Measurements from ENCODE around the gene VAPB.

Gene VAPB

DNA sequence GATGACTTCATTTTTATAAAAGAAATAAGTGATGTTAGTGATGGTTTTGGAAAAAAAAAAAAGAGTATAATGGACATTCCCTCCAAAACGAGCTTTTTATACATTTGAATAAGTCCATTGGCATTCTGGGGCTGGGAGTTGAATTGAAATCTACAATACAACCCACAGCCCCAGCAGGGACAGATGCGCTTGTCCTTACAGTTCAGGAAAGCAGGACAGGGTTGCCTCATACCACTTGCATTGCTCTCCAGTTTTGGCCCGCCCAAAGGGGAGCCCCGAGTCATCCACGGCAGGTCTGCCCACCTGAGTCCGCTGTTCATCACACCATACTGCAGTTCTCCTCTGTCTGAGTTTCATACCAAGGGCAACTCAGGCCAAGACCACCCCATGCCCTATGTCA, 46.2 kb downstream of the VAPB start:
- no peak for DNase-seq (ENCODE audit: low read depth in 2 of 2)

DNA sequence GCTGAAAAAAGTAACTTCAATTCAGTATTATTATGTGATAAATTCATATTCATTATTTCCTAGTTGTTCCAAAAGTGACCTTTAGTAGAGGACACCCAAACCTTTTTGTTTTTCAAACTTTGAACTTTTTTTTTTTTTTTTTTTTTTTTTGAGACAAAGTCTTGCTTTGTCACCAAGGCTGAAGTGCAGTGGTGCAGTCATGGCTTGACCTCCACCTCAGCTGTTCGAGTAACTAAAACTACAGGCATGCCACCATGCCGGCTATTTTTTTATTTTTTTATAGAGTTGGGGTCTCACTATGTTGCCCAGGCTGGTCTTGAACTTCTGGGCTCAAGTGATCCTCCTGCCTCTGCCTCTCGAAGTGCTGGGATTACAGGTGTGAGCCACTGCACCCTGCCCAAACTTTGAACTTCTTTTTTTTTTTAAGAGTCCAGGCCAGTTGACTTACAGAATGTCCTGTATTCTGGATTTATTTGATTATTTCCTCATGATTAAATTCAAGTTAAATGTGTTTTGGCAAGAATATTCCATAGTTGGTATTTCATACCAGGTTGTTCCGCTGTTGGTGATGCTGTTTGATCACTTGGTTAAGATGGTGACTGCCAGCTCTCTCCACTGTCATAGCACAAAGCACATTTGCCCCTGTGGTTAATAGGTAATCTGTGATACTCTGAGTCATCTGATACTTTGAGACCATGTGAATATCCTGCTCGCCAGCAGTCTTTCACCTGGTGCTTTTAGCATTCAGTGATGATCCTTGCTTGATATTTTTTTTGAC, 48.0 kb downstream of the VAPB start:
- no peak for DNase-seq (ENCODE audit: low read depth in 2 of 2)

DNA sequence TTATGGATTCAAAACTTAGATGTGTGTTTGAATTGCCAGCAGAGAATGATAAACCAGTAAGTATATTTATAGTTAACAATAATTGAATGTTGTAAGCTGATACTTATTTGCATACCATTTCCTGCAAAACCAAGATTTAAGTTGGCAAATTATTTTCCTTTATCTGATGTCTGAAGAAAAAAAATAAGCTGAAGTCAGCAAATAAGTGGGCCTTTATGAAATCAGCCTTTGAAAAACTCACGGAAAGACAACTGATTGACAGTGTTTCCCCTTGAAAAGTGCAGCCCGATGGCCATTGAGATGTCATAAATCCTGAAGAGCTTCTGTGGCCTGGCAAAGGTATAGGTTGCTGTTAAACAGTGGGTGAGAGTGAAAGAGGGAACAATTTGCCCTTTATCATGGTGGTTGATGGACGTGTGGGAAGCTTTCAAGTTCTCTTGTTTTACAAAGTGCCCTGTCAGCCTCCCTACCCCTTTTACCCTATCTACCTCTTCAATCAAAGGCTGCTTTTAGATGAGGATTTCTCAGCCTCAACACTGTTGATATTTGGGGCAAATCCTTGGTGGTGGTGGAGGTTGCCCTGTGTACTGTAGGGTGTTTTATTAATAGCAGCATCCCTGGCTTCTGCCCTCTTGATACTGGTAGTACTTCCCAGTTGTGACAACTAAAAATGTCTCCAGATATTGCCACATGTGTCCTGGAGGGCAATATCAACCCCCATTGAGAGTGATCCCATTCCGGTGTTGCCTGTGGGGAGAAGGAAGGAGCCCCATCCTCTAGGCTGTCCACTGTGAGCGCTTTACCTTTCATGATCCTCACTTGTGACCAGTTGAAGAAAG, 50.2 kb downstream of the VAPB start:
- DNase-seq (ENCODE audit: low read depth in 2 of 2) = no peak

DNA sequence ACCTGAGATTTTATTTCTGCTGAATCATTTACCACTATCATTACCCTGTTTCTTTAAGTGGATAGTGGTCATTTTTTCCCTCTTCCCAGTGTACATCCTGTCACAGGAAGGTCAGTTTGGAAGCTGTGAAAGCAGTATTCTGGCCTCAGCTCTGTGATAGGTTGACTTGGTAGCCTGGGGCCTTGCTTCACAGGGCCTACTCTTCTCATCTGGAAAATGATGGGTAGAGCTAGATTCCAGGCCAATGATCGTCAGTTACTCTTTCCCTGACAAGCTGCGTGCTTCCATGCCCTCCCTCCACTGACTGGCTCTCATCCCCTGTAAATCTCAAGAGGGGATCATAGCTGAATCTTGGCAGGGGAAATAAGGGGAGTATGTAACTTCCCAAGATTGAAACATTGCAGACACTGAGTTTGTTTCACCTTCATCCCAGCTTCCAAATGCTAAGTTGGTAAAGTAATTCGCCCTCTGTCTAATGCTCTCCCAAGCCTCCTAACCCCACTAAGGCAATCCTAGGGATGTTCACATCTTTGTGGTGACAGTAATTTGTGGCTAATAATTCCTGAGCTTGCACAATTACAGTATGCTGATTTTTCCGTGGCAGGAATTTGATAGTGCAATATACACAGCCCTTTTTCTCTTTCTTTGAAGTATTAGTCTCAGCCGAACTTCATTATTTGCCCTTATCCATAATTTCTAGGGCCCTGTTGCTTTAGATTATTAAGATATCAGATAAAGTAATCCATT, 51.2 kb downstream of the VAPB start:
- no peak for DNase-seq (ENCODE audit: low read depth in 2 of 2)

DNA sequence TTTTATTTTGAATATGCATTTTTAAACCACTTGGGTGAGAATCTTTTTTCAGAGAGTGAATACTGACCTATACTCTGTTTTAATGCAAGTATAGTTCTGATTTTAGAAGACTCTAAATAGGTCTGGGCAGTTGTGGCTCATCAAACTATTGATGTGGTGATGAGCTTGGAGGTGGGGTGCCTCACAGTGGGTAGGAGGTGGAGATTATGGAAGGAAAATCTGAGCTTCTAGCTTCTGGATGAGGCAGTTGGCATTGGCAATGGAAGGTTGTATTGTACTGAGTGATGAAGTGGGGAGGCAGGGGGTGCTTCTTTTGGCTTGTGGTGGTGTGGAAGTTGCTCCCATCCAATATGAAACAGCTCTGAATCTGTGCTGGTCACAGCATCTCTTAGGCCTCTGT, 52.7 kb downstream of the VAPB start:
- DNase-seq (ENCODE audit: low read depth in 2 of 2) = no peak

DNA sequence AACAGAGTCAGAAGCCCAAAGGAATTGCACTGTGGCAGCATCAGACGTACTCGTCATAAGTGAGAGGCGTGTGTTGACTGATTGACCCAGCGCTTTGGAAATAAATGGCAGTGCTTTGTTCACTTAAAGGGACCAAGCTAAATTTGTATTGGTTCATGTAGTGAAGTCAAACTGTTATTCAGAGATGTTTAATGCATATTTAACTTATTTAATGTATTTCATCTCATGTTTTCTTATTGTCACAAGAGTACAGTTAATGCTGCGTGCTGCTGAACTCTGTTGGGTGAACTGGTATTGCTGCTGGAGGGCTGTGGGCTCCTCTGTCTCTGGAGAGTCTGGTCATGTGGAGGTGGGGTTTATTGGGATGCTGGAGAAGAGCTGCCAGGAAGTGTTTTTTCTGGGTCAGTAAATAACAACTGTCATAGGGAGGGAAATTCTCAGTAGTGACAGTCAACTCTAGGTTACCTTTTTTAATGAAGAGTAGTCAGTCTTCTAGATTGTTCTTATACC, 55.8 kb downstream of the VAPB start:
- no peak for DNase-seq (ENCODE audit: low read depth in 2 of 2)

DNA sequence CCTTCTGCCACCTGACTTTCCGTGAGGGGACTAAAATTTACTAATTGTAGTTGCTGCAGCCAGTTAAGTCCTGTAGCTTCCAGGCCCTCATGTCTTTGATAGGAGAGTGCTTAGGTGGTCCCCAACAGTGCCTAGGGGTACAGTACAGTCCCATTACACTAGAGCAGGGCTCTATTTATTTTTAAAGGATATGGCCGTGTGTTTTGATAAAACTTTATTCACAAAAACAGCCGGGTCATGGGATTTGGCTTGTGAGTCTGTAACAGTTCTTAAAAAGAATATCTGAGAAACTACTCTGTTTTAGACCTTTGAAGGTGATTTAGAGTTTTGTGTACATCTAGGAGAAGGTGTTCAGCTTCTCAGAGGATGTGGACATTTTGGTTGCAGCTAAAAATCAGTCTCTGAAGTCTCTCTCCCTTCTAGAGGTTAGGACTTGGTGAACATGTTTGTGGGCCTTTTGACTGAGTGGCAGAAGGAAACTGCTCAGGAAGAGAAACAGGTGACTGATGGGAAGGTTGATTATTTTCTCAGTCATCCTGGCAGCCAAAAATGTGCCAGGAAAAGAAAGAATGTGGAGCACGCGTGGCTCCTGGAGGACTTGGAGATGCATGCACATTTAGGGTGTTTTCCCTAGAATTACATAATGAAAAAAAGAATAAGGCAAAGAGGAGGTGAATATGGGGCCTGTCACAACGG, 57.4 kb downstream of the VAPB start:
- DNase-seq (ENCODE audit: low read depth in 2 of 2) = no peak

DNA sequence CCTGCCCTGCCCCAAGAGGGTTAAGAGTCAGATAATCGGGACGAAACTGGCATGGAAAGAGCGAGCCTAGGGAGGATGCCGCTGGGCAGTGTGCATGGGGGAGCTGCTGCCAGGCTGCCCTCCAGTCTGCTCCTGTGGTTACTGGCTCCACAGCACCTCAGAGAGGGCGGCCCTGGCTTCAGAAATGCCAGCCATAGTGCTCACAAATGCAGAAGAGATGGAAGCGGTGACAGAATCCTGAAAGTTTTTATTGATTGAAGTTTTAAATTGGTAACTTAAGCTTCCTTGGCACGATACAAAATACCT, 57.9 kb downstream of the VAPB start:
- no peak for DNase-seq (ENCODE audit: low read depth in 2 of 2)

DNA sequence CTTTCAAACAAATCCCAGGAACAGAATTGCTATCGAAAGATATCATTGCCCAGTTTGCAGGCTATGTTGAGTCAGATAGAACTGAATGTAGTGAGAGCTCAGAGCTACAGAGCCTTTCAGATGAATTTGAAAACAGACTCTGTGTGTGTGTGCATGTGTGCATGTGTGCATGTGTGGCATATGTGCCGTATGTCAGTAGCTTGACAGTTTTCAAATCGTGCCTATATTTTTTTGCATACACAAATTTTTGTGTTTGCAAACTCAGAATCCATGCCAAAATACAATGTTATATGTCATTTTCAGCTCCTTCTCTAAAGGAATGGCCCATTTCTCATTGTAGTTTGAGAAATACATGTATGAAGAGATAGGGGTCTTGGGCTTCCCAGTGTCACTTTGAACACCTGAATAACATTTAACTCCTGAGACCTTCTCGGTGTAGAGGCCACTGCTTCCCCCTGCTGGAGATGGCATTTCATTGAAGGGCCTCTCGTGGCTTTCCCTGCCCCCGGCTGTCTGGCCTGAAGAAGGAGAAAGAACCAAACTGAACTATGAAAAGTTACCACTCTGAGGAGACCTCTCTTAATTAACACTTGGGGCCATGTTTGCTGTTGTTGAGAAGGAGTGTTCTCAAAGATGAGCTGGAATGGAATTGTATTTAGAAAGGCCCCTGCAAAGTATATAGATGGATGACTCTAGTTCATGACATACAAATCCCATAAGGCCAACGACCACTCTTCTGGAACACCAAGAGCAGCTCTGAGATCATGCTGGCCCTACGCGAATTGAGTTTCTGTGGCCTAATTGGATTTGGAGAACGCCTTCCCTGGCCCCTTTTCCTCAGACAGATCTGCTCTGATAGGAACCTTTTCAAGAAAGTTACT, 58.7 kb downstream of the VAPB start:
- DNase-seq (ENCODE audit: low read depth in 2 of 2) = no peak

DNA sequence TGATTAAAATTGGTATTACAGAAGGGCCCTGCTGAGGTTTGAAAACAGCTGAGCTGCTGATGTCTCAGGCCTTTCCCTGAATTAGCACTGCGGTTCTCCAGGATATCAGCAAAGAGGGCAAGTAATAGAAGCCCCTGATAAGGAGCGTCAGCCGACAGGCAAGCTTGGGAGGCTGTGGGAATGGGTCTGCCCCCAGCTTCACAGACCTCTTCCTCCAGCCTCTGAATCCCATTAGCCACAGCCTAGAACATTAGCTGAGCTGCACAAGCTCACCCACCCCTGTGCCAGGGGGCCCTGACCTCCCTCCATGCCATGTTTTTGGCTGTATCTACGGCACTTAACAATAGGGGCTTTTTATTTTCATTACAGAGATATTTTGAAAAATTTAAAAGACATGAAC, 59.9 kb downstream of the VAPB start:
- DNase-seq (ENCODE audit: low read depth in 2 of 2) = no peak

DNA sequence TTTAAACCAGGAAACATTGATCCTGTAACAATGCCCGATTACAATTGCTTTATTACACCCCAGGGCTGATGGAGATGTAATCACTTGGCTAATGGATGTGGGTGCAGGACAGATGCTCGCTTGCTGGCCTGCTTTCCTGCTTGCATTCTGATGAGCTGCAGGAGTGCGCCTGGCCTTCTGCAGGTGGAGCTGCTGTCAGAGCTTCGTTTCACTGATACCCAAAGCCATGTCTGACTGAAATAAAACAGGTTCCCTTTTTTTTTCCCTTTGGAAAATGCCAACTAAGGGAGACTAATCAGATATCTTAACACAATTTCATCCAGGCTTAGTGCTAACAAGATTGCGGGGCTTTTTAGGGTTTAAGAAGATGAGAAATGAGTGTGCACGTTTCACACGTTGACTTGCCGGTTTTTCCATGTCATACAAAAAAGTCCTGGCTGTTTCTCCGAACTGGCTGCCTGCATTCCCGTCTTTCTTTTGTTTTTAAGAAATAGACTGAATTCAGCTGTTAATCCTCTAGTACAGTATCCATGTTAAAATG, 60.7 kb downstream of the VAPB start:
- DNase-seq (ENCODE audit: low read depth in 2 of 2) = no peak

DNA sequence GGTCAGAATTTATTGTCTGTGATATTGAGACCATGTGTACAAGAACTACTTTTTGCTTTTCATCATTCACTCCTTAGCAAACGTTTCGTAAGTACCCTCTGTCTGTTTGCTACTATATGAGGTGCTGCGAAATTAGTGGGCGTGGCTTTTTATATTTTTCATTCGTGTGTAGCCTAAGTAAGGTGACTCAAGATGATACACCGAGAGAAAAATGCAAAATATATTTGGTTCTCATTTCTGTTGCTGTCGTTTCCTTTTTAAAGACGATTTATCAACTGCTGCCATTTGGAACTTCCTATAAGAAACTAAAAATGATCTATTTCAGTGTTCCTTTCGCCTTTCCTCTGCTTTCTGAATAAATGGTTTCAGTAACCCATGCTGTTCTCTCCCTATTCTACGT, 61.2 kb downstream of the VAPB start:
- no peak for DNase-seq (ENCODE audit: low read depth in 2 of 2)

DNA sequence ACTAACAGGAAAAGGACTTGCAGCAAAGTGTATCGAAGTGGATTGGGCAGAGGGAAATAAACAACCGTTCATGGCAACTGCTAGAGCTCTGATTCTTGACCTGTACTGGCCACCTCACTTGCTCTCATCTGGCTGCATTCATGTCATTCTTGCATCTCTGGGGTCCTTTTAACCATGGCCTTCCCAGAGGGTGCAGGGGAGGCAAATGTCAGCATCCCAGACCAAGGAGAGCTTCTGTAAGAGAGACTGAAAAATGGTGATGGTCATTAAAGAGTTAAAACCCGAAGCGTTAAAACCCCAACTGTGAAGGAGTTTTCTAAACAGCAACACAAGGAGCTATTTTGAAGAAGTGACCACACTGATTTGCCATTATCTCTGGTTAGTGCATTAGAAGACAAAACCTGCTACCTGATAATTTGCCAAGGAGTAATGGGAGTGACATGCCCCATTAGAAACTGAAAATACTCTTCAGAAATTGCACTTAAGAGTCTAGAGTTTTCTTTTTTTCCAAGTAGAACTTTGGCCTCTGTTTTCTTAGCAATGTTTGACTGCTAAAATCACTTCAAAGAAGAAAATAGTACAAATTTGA, 63.7 kb downstream of the VAPB start:
- DNase-seq (ENCODE audit: low read depth in 2 of 2) = no peak

DNA sequence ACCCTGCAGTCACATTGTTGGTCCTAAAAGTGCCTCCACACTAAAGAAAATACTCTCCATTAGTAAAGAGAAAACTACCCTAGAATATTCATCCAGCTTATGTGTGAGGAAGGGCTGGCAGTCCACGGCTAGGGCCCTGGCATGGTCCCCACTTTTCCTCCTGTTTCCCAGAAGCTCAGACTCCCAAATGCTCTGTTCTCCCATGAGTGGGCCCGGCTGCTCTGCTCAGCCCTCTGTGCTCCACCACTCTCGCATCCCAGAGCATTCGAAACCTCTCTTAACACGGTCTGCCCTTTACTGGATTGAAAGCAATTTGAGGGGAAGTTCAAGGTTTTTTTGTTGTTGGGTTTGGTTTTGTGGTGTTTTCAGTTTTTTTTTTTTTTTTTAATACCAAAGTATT, 64.4 kb downstream of the VAPB start:
- no peak for DNase-seq (ENCODE audit: low read depth in 2 of 2)

DNA sequence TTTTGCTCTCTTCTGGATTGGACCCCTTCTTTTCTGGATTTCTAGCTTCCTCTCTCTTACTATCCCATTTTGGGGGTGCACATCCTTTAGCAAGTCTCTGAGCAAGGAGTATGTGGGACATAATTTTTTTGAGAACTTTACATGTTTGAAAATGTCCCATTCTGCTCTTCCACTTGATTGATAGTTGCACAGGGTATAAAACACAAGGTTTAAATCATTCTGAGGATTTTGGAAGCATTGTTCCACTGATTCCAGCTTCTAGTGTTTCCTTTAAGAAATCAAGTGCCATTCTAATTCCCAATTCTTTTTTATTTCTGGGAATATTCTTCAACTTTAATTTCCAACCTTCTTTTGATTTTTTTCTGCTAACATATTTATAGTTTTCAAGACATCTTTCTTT, 65.4 kb downstream of the VAPB start:
- no peak for DNase-seq (ENCODE audit: low read depth in 2 of 2)

DNA sequence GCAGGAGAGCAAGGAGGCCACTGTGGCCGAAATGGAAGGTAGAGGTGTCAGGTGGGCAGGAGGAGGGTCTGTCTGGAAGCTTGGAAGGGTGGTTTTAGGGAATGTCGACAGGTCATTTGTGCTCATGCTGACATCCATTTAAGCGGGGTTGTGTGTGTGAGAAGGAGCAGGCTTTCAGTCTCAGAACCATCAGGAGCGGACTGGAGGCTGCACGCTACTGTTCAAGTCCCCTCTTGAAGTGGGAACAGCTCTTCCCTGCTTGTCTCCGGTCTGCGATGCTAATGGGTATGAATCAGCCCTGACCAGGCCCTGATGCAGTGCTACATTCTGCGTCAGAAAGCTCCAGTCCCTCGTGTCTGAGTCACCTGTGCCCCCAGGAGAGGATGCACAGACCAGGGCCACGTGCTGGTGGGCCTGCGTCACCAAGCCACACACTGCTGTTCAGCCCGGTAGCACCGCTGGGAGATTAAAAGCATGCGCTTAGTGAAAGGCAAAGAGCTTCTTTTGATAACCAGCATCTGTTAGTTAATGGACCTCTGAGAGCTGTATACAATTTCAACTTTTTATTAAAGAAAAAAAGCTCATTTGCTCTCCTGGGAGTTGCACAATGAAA, 68.2 kb downstream of the VAPB start:
- DNase-seq (ENCODE audit: low read depth in 2 of 2) = no peak

DNA sequence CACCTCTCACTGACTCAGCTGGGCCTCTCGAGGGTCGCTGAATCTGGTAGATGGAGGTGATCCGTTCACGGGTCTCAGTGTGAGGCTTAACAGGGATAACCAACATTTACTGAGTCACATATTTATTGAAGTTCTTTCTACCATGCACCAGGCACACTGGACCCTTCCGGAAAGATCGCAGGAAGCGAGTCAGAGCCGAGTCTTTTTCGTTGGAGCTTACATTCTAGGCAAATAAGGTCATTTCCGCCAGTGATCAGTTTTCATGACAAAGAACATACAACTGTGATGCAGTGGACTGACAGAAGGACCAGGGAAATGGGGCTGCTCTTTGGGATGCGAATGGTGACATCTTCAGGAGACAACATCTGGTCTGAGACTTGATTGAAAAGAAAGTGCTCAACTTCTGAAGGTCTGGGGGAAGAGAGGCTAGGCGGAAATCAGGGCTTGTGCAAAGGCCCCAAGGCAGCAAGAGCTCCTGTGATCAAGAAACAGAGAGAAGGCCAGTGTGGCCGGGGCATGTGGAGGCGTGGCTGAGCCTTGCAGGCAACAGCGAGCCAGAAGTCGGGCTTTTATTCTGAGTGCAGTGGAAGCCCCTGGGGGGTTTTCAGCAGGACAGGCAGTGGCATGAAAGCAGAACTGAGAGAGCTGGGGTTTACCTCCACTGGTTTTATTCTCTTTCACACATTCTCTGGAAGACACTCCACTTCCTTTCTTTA, 69.5 kb downstream of the VAPB start:
- no peak for DNase-seq (ENCODE audit: low read depth in 2 of 2)

DNA sequence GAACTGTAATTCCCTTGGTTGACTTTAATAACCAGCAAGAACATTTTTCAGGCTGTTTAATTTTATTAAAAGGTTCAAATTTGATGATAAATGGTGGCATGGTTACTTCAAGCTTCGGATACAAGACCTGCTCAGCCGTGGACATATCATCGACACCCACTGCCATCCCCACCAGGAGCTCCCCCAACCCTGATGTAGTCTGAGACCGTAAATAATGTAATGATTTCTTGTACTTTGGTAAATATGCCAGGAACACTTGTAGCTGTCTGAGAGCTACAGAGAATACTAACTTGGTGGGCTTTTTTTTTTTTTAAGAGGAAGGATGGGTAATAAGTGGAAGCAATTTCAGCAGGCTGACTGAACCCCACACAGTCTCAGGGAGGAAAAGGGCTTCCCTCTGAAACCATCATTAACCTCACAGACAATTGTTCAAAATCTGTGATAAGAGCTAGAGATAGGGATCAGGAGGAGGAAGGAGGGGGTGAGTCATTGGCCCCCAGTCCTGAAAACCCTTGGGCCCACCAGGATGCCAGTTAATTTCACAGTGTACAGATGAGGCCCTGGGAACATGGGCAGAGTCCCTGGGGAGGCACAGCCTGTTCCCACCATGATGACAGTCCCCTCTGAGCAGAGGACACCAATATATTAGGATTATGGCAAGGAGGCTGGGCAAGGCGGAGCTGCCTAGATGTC, 70.2 kb downstream of the VAPB start:
- no peak for DNase-seq (ENCODE audit: low read depth in 2 of 2)

DNA sequence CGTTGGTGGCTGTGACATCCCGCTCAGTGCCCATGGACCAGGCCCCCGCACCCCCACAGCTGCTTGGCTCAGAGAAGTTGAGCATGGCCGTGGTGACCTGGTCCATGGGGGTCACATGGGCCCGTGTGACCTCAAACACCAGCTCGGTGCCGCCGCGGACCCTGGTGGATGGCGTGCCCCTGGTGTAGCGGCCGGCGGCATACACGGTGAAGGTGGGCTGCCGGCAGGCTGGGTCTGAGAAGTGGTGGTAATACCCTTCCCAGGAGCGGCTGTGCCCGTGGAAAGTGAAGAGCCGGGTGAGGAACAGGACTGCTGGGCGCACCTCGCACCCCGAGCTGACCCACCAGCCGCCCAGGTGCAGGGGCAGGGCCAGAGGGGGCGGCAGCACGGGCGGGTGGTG, 72.1 kb downstream of the VAPB start:
- DNase-seq (ENCODE audit: low read depth in 2 of 2) = no peak
